ENCODE data around the gene TMPRSS6.

Gene TMPRSS6

GRCh38 chr22:37017356-37017755 lies 92.2 kb downstream of the TMPRSS6 start:
- TF ChIP-seq CTCF (conservative IDR thresholded peaks at IDR 0.05) = no peak

DNA sequence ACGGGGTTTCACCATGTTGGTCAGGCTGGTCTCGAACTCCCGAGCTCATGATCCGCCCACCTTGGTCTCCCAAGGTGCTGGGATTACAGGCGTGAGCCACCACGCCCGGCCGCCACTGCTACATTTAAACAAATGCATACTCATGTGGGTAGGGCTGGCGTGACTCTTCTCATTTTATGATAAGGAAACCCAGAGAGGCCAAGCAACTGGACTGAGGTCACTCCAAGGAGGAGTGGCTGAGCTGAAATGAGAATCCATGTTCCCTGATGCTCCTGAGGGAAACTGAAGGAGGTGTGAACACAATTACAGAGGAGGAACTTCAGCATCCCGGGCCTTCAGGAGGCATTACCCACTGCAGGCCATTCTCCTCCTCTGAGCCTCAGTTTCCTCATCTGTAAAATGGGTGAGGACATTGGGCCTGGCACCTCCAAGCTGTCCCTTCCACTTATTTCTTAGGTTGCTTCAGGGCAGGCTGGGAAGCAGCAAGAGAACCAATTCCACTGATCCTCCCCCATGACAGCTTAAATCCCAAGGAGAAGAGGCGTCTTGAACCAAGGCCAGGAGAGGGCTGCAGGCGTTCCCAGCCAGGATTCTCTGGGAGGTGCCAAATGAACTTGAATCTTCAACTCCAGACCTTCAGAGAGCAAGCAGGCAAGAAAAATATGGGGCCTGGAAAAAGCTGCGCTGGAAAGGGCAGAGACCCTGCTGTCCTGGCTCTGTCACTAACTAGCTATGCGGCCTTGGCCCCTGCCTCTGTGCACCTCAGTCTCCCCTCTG lies 93.2 kb downstream of the TMPRSS6 start:
- no peak overlapping the region for H3K27ac ChIP-seq
- no peak for TF ChIP-seq CTCF (conservative IDR thresholded peaks at IDR 0.05)

More at GRCh38 chr22:37017356-37017755, 92.2 kb downstream of the TMPRSS6 start:
- no peak overlapping the region for H3K27ac ChIP-seq

DNA sequence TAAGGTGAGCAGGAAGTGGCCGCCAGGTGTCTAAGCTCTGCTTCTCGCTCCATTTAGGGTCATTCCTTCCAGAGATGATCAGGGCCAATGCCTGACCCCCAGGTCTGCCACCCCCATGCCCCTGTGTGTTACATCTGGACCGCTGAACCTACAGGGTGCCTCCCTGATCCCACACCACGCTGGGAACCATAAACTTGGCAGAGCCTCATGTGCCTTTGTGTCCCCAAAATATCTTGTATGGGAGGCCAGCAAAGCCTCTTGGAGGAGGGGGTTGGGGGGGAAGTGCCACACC lies 94.0 kb downstream of the TMPRSS6 start:
- H3K27ac ChIP-seq = no peak overlapping the region
- TF ChIP-seq CTCF (conservative IDR thresholded peaks at IDR 0.05) = no peak
